DOHH2 (cell line): ENCODE results near the gene LYSMD4.

ENCODE experiments used
- H3F3A ChIP-seq: fragments of 200-600 bp; sonication (generic), shearing (Covaris generic); 2 replicates; pipeline ENCODE4 v1.6.0; 2016; ENCODE audit warnings: antibody characterized with exemption, mild to moderate bottlenecking; ENCODE audit not compliant: control insufficient read depth, insufficient read depth
- H3K27ac ChIP-seq: fragments of 200-600 bp; sonication (generic); 2 replicates; pipeline ENCODE4 v1.5.1; 2014; ENCODE audit warnings: low read depth, mild to moderate bottlenecking, low read length, moderate library complexity
- H3K27me3 ChIP-seq: fragments of 200-600 bp; sonication (generic); 2 replicates; pipeline ENCODE4 v1.6.1; 2014; ENCODE audit warnings: mild to moderate bottlenecking, low read length, mixed read lengths; ENCODE audit not compliant: control insufficient read depth
- H3K36me3 ChIP-seq: fragments of 200-600 bp; sonication (generic); 2 replicates; pipeline ENCODE4 v1.6.1; 2014; ENCODE audit warnings: mild to moderate bottlenecking, low read length, moderate library complexity, mixed read lengths; ENCODE audit not compliant: control insufficient read depth
- H3K4me1 ChIP-seq: fragments of 200-600 bp; sonication (generic); 2 replicates; pipeline ENCODE4 v1.6.1; 2014; ENCODE audit warnings: mild to moderate bottlenecking, low read length, mixed read lengths; ENCODE audit not compliant: control insufficient read depth
- H3K4me2 ChIP-seq: fragments of 200-600 bp; sonication (generic); 2 replicates; pipeline ENCODE4 v1.6.0; 2014; ENCODE audit warnings: mild to moderate bottlenecking, low read length, moderate library complexity
- H3K4me3 ChIP-seq: fragments of 200-600 bp; sonication (generic); 2 replicates; pipeline ENCODE4 v1.5.1; 2014; ENCODE audit warnings: mild to moderate bottlenecking, low read length, mixed read lengths
- H3K79me2 ChIP-seq: fragments of 200-600 bp; sonication (generic); 2 replicates; pipeline ENCODE4 v1.6.1; 2014; ENCODE audit warnings: mild to moderate bottlenecking, low read length, mixed read lengths; ENCODE audit not compliant: control insufficient read depth
- H3K9me2 ChIP-seq: fragments of 200-600 bp; sonication (generic); replicated peaks from 2 replicates; pipeline ENCODE4 v1.6.1; 2014; ENCODE audit warnings: mild to moderate bottlenecking, low read length, mixed read lengths; ENCODE audit not compliant: control insufficient read depth
- H3K9me3 ChIP-seq: fragments of 200-600 bp; sonication (generic); 2 replicates; pipeline ENCODE4 v1.6.1; 2014; ENCODE audit warnings: antibody characterized with exemption, low read length, mixed read lengths; ENCODE audit not compliant: control insufficient read depth, insufficient read depth
- H4K20me1 ChIP-seq: fragments of 200-600 bp; sonication (generic); 2 replicates; pipeline ENCODE4 v1.6.0; 2014; ENCODE audit warnings: low read depth, mild to moderate bottlenecking, antibody characterized with exemption, low read length, moderate library complexity; ENCODE audit not compliant: control insufficient read depth, insufficient read depth
- CTCF ChIP-seq: fragments of 200-600 bp; sonication (generic); IDR thresholded peaks from one replicate; pipeline ENCODE4 v1.5.1; 2014; ENCODE audit warnings: antibody characterized with exemption, mild to moderate bottlenecking, low read depth, low read length; ENCODE audit not compliant: poor library complexity, severe bottlenecking
- EZH2phosphoT487 ChIP-seq: fragments of 200-600 bp; sonication (generic); IDR thresholded peaks from 2 replicates; pipeline ENCODE4 v1.6.1; 2017; ENCODE audit warnings: borderline replicate concordance, mild to moderate bottlenecking, antibody characterized with exemption, low read length, moderate library complexity, mixed read lengths

LYSMD4 gene

DNA sequence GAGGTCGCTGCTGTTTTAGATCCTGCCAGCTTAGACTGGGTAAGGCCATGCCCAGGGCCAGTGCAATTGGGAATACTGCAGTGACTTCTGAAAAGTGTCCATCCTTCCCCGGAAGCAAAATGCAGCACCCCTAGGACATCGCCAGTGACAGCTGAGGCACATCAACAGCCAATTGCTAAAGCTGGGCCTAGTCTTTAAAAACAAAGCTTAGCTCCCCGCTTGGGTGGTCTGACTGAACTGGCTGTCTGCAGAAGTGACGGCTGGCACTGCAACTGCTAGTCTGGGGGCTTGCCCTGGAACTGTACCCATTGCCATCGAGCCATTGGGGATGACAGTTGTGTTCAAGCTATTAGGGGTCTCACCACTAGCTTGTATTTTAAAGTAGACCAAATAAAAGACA, 4.3 kb downstream of the LYSMD4 start:
- H3K4me1 ChIP-seq, result peaks cover 11% of the 10 kb centered on the region
- H3K4me2 ChIP-seq, result no peak overlapping the region
- H3K4me3 ChIP-seq, result no peak overlapping the region
- no peaks in the 10 kb centered on the region for H4K20me1 ChIP-seq
- no peaks in the 10 kb centered on the region for H3F3A ChIP-seq
- no peaks in the 10 kb centered on the region for H3K36me3 ChIP-seq
- no peak for TF ChIP-seq EZH2phosphoT487
- no peak for TF ChIP-seq CTCF
- H3K9me2 ChIP-seq, result no peaks in the 10 kb centered on the region
- H3K27me3 ChIP-seq, result no peaks in the 10 kb centered on the region
- H3K27ac ChIP-seq, result no peak overlapping the region
- no peaks in the 10 kb centered on the region for H3K79me2 ChIP-seq
- H3K9me3 ChIP-seq, result no peaks in the 10 kb centered on the region

DNA sequence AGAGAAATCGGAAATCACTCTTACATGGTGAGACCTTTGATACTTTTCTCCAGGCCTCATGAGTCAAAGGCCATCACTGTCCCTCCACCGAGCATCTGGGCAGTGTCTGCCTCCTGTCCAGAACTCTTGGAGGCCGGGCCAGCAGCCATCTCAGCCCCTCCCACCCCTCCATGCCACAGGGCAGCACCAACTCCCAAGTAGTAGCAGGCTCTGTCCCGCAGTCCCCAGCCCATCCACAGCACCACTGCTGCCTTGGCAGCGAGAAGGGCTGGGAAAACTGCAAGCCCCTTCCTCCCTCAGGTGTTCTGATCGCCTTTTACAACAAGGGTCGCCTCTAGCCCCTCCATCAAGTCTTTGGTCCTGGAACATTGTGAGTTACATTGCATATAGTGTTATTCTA, 5.5 kb downstream of the LYSMD4 start:
- Histone ChIP-seq H3K9me2 (no peaks in the 10 kb centered on the region), H4K20me1 (no peaks in the 10 kb centered on the region), H3K79me2 (no peaks in the 10 kb centered on the region), H3F3A (no peaks in the 10 kb centered on the region), H3K4me3 (no peak overlapping the region), H3K4me1 (peaks cover 6% of the 10 kb centered on the region), H3K9me3 (no peaks in the 10 kb centered on the region), H3K27ac (no peak overlapping the region), H3K4me2 (no peak overlapping the region), H3K27me3 (no peaks in the 10 kb centered on the region), H3K36me3 (no peaks in the 10 kb centered on the region)
- TF ChIP-seq CTCF, result no peak
- no peak for TF ChIP-seq EZH2phosphoT487

DNA sequence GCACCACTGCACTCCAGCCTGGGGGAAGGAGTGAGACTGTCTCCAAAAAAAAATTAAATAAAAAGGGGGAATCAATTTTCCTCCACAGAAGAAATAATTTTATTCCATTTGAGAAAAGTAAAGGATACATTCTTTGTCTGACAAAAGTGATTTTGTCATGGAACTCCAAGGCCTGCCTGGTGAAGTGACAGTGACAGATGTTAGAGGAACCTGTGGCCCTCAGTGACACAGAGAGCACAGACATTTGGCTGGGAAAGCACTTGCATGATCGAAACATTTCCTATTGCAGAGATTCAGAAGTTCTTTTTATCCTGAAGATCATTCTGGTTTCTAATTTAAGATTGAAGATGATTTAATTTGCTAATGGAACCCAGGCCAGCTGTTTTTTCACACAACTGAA, 5.9 kb downstream of the LYSMD4 start:
- TF ChIP-seq CTCF (no peak), EZH2phosphoT487 (no peak)
- Histone ChIP-seq H3K4me2 (no peak overlapping the region), H3K27me3 (no peaks in the 10 kb centered on the region), H3F3A (no peaks in the 10 kb centered on the region), H3K36me3 (no peaks in the 10 kb centered on the region), H3K4me1 (peaks cover 2% of the 10 kb centered on the region), H3K4me3 (no peak overlapping the region), H3K79me2 (no peaks in the 10 kb centered on the region), H3K27ac (no peak overlapping the region), H4K20me1 (no peaks in the 10 kb centered on the region), H3K9me3 (no peaks in the 10 kb centered on the region), H3K9me2 (no peaks in the 10 kb centered on the region)

GRCh38 chr15:99726333-99726732, 6.9 kb downstream of the LYSMD4 start:
- peaks cover under 1% of the 10 kb centered on the region for H3K4me1 ChIP-seq

More at GRCh38 chr15:99726333-99726732, 6.9 kb downstream of the LYSMD4 start:
- H3F3A ChIP-seq, result no peaks in the 10 kb centered on the region
- H3K27ac ChIP-seq, result no peak overlapping the region
- H3K27me3 ChIP-seq, result no peaks in the 10 kb centered on the region
- H3K9me3 ChIP-seq, result no peaks in the 10 kb centered on the region
- TF ChIP-seq CTCF (no peak), EZH2phosphoT487 (no peak)
- H3K4me3 ChIP-seq, result no peak overlapping the region
- no peaks in the 10 kb centered on the region for H3K9me2 ChIP-seq
- H3K79me2 ChIP-seq, result no peaks in the 10 kb centered on the region
- no peaks in the 10 kb centered on the region for H4K20me1 ChIP-seq
- no peak overlapping the region for H3K4me2 ChIP-seq
- H3K36me3 ChIP-seq, result no peaks in the 10 kb centered on the region
